Measurements from ENCODE around the gene TAL1. TPM values are rescaled to one million over a fixed set of nuclear protein-coding genes. Genes with fewer than 3 reads are reported as not detected.
"Not testable (repeated sequence)": the region's sequence is repeated elsewhere in the genome, so short reads cannot be mapped to it uniquely, and the experiment has no call there.

TAL1 gene
- total RNA-seq, 1 donor from 2014 or later = 61.1 TPM

- DNase-seq = peak; percentile 94
Measured at GRCh38 chr1:47211796-47212269, 20.2 kb downstream of the TAL1 start.

GRCh38 chr1:47210666-47211065 lies 21.4 kb downstream of the TAL1 start:
- no peak for DNase-seq

GRCh38 chr1:47209725-47210325 lies 22.2 kb downstream of the TAL1 start:
- DNase-seq = peak; percentile 51

GRCh38 chr1:47209091-47209490 lies 22.9 kb downstream of the TAL1 start:
- DNase-seq = no peak

GRCh38 chr1:47208374-47208850 lies 23.6 kb downstream of the TAL1 start:
- DNase-seq = no peak

GRCh38 chr1:47207803-47208373 lies 24.1 kb downstream of the TAL1 start:
- DNase-seq = peak; percentile 38

GRCh38 chr1:47205918-47206317 lies 26.1 kb downstream of the TAL1 start:
- no peak for DNase-seq

- DNase-seq = not testable (repeated sequence)
Measured at GRCh38 chr1:47203504-47203903, 28.5 kb downstream of the TAL1 start.

GRCh38 chr1:47201179-47201578 lies 30.8 kb downstream of the TAL1 start:
- DNase-seq = peak; percentile 47

GRCh38 chr1:47198214-47198613 lies 33.8 kb downstream of the TAL1 start:
- no peak for DNase-seq

GRCh38 chr1:47196622-47197021 lies 35.4 kb downstream of the TAL1 start:
- DNase-seq = peak; percentile 54

- DNase-seq = not testable (repeated sequence)
Measured at GRCh38 chr1:47195981-47196380, 36.0 kb downstream of the TAL1 start.

- DNase-seq = no peak
Measured at GRCh38 chr1:47194311-47194710, 37.7 kb downstream of the TAL1 start.

- DNase-seq = not testable (repeated sequence)
Measured at GRCh38 chr1:47193496-47193895, 38.5 kb downstream of the TAL1 start.

GRCh38 chr1:47192458-47193384 lies 39.3 kb downstream of the TAL1 start:
- DNase-seq = peak; percentile 88

- no peak for DNase-seq
Measured at GRCh38 chr1:47191940-47192457, 40.0 kb downstream of the TAL1 start.

- no peak for DNase-seq
Measured at GRCh38 chr1:47190857-47191256, 41.2 kb downstream of the TAL1 start.

- DNase-seq = no peak
Measured at GRCh38 chr1:47190509-47190855, 41.5 kb downstream of the TAL1 start.

GRCh38 chr1:47189844-47190508 lies 42.0 kb downstream of the TAL1 start, which contains the start of gene PDZK1IP1:
PDZK1IP1 (minus strand) TSS chr1:47190036; CDS start chr1:47189932, 104 bp downstream.
- peak; percentile 53 for DNase-seq

GRCh38 chr1:47188791-47189785 lies 42.9 kb downstream of the TAL1 start:
- no peak for DNase-seq

GRCh38 chr1:47187926-47188250 lies 44.1 kb downstream of the TAL1 start:
- no peak for DNase-seq

Data from dermis blood vessel endothelial cell (primary cell).